Fibroblast of villous mesenchyme (primary cell): Measurements from ENCODE around the gene PPP1R7. TPM values are rescaled to one million over a fixed set of nuclear protein-coding genes. Genes with fewer than 3 reads are reported as not detected.

ENCODE experiments used
- DNase-seq: peaks from one replicate; pipeline ENCODE4 v3.0.0-alpha.2; 2010; ENCODE audit warnings: low read depth
- H3K4me3 ChIP-seq: 2 replicates; pipeline ENCODE4 v1.5.1; 2011; ENCODE audit warnings: low read depth, mild to moderate bottlenecking, low read length
- total RNA-seq: library from RNA; depleted of rRNA; stranded (reverse); fragments of >200 nt; gene quantifications from 2 replicates; pipeline ENCODE4 v1.2.3, GENCODE V29; 2012
- TF ChIP-seq, protein P1 (sequence below): IDR thresholded peaks from 2 replicates; pipeline ENCODE4 v1.5.1; 2012; ENCODE audit warnings: low read depth, mild to moderate bottlenecking, low read length; ENCODE audit not compliant: insufficient read depth

Gene PPP1R7
- total RNA-seq, 1 donor, result 78.2 TPM

DNA sequence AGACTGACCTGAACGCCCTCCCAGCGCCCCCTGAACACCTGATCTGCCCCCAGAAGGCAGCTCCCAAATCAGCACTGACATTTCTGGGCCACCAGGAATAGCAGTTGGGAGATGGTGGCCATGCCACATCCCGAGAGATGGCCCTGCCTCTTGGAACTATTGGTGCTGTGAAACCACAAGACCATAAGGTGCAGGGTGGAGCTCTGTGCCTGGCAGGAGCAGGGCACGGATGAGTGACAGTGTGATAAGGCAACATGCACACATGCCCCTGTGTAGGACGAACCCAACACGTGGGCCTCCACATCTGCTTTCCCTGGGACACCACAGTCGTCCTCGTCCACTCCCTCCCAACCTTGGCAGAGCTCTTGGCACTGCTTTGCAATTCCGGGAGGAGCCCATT lies 65.2 kb downstream of the PPP1R7 start:
- TF ChIP-seq, protein P1, sequence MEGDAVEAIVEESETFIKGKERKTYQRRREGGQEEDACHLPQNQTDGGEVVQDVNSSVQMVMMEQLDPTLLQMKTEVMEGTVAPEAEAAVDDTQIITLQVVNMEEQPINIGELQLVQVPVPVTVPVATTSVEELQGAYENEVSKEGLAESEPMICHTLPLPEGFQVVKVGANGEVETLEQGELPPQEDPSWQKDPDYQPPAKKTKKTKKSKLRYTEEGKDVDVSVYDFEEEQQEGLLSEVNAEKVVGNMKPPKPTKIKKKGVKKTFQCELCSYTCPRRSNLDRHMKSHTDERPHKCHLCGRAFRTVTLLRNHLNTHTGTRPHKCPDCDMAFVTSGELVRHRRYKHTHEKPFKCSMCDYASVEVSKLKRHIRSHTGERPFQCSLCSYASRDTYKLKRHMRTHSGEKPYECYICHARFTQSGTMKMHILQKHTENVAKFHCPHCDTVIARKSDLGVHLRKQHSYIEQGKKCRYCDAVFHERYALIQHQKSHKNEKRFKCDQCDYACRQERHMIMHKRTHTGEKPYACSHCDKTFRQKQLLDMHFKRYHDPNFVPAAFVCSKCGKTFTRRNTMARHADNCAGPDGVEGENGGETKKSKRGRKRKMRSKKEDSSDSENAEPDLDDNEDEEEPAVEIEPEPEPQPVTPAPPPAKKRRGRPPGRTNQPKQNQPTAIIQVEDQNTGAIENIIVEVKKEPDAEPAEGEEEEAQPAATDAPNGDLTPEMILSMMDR, result no peak
- no peak overlapping the region for H3K4me3 ChIP-seq
- no peak for DNase-seq

DNA sequence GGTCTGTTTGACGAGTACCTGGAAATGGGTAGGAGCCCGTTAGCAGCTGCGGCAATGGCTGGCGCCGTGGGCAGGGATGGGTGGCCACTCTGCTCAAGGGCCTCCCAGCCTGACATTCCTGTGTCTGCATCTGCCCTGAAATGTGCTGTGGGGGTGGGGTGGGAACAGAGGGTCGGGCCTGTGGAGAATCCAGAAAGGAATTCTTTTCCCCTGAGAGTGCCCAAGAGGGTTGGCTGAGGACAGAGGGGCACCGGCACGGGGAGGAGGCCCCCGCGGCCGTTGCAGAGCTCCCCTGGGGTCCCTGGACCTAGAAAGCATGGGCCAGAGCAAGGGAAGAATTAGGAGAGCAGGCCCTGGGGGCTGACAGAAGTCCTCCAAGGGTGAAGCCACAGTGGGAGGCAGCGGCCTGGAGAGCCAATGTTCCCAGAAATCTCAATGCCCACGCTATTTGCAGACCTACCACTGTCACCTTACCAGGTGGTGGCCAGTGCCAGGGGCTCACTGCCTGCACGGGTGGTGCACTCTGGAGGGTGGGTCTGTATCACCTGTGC lies 66.0 kb downstream of the PPP1R7 start:
- DNase-seq, result no peak
- H3K4me3 ChIP-seq, result no peak overlapping the region
- TF ChIP-seq, protein P1, result no peak

DNA sequence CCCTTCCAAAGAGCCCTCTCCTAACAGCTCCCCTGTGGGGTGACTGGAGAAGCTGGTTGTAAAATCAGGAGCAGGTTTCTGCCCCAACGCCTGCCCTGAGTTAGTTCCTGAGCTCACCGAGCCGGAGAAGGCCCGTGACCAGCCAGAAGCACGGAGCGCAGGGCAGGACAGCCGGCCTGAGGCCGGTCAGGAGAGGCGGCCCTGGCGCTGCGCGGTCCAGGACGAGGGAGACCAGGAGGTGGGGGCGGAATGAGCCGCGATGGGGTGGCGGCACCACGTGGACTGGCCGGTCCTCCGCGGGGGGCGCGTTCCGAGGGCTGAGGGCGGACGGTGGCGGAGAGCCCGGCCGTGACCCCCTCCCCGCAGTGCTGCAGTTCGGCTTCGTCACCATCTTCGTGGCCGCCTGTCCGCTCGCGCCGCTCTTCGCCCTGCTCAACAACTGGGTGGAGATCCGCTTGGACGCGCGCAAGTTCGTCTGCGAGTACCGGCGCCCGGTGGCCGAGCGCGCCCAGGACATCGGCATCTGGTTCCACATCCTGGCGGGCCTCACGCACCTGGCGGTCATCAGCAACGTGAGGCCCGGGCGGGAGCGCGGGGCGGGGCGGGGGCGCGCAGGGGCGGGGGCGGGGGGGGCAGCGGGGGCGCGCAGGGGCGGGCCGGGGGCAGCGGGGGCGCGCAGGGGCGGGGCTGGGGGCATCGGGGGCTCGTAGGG lies 67.2 kb downstream of the PPP1R7 start:
- DNase-seq, result peak; percentile 79
- H3K4me3 ChIP-seq, result peak overlapping the region; percentile 52
- TF ChIP-seq, protein P1, result no peak

DNA sequence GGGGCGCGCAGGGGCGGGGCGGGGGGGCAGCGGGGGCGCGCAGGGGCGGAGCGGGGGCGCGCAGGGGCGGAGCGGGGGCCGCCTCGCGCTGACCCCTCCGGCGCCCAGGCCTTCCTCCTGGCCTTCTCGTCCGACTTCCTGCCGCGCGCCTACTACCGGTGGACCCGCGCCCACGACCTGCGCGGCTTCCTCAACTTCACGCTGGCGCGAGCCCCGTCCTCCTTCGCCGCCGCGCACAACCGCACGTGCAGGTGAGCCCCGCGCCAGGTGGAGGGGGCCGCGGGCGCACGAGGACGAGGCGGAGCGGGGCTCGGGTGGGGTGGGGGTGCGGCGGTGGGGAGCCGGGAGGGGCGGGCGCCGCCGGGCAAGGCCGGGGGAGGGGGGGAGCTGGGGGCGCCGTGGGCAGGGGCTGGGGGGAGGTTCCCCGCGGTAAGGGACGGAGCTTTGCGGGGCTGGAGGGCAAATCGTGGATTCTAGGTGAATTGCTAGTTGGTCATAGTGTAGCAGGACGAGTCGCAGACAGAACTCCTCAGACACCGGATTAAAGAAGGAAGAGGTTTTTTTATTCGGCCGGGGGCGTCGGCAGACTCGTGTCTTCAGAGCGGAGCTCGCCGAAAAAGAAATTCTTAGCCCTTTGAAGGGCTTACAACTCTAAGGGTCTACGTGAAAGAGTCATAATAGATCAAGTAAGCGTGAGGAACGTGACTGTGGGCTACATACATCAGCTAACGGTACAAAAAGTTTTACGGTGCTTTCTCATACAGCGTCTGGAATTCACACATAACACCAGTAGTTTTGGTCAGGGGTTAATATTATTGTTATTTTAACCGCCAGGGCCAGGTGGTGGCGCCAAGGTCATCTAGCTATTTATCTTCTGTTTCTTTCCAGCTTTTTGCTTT lies 68.1 kb downstream of the PPP1R7 start:
- peak overlapping the region; percentile 62 for H3K4me3 ChIP-seq
- TF ChIP-seq, protein P1, result no peak
- peak; percentile 29 for DNase-seq

DNA sequence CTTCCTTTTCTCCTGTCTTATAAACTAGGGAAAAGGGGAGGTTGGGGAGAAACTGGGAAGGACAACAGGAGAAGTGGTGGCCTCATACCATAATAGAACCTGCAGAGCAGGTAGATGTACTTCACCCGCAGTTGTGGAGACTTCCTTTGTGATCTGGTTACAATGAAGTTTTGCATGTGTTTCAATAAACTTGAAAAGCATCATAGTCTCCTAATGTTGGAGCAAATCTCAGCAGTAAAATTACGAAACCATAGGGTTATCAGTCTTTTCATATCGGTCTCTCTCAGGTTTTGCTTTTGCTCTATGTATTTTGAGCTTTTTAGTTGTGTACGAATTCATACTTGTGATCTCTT lies 68.7 kb downstream of the PPP1R7 start:
- TF ChIP-seq, protein P1, result no peak
- H3K4me3 ChIP-seq, result peak overlapping the region; percentile 62
- DNase-seq, result no peak

DNA sequence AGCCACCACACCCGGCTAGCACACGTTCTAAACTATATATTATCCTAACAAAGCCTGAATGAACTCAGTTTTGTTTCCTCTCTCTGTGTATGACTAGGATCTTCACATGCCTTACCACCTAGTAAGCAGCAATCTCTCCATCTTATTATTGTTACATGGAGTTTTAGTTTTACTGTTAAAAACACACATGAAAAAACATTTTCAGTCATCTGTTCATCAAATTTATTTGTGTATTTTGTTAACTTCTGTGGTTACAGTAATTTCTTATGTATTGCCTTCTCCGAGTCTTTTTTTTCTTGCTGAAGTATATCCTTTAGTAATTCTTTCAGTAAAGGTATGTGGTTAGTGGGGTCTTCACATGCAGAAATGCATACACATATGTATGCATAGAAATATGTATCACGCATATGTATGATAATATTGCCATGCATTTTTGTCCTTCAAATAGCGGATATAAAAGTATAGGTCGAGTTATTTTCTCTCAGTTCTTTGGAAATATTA lies 69.6 kb downstream of the PPP1R7 start:
- DNase-seq, result no peak
- TF ChIP-seq, protein P1, result no peak
- H3K4me3 ChIP-seq, result no peak overlapping the region
